Upper lobe of left lung (tissue), 6 donors: ENCODE data around the gene APOF. TPM values are rescaled to one million over a fixed set of nuclear protein-coding genes. Genes with fewer than 3 reads are reported as not detected.
"Not testable (repeated sequence)": the region's sequence is repeated elsewhere in the genome, so short reads cannot be mapped to it uniquely, and the experiment has no call there.

ENCODE experiments used
- ATAC-seq, 2 donors: fragments of 200-7000 bp; cut with Tn5 transposase; one replicate each; pipeline ENCODE4 v1.9.1; 2022; ENCODE audit warnings: mild to moderate bottlenecking in 2 of 2, moderate library complexity in 2 of 2; ENCODE audit not compliant: low FRiP score in 2 of 2
- DNase-seq, 2 donors: peaks; one replicate each; pipeline ENCODE4 v3.0.0-alpha.2; 2019 to 2020
- H3K27ac ChIP-seq, 4 donors: fragments of 200-600 bp; sonication (generic); one replicate each; pipeline ENCODE4 v1.5.1; 2016 to 2019
- H3K27me3 ChIP-seq, 4 donors: fragments of 200-600 bp; sonication (generic); one replicate each; pipeline ENCODE4 v1.5.1; 2017 to 2019
- H3K36me3 ChIP-seq, 4 donors: fragments of 200-600 bp; sonication (generic); one replicate each; pipeline ENCODE4 v1.5.1; 2016 to 2019
- H3K4me1 ChIP-seq, 4 donors: fragments of 200-600 bp; sonication (generic); one replicate each; pipeline ENCODE4 v1.5.1; 2018 to 2019
- H3K4me3 ChIP-seq, 4 donors: fragments of 200-600 bp; sonication (generic); one replicate each; pipeline ENCODE4 v1.5.1; 2017 to 2019; ENCODE audit warnings: mild to moderate bottlenecking in 2 of 4, moderate library complexity in 1 of 4
- H3K9me3 ChIP-seq, 4 donors: fragments of 200-600 bp; sonication (generic); one replicate each; pipeline ENCODE4 v1.5.1; 2018 to 2019
- EP300 ChIP-seq, 4 donors: sonication (generic); formaldehyde crosslinking; IDR thresholded peaks; one replicate each; pipeline ENCODE4 v1.5.1; 2017; ENCODE audit warnings: antibody characterized with exemption in 4 of 4, control low read depth in 2 of 4
- POLR2A ChIP-seq, 4 donors: fragments of 450-650 bp; IDR thresholded peaks; one replicate each; pipeline ENCODE4 v1.5.1; 2016 to 2017; ENCODE audit warnings: antibody characterized with exemption in 4 of 4, mild to moderate bottlenecking in 2 of 4
- POLR2AphosphoS5 ChIP-seq, 2 donors: sonication (generic); formaldehyde crosslinking; IDR thresholded peaks; one replicate each; pipeline ENCODE4 v1.5.1; 2017; ENCODE audit warnings: antibody characterized with exemption in 2 of 2
- WGBS, 2 donors: methylation state at CpG; one replicate each; pipeline ENCODE4 v1.1.5; 2017 to 2018; 5-methylcytosine and 5-hydroxymethylcytosine counted together
- total RNA-seq, 6 donors: library from RNA; depleted of rRNA in 4 of 6; stranded (reverse); fragments of >200 nt in 4 of 6; gene quantifications; one replicate each; pipeline versions ENCODE4 v1.1.0 to v1.2.1, GENCODE V29; 2016 to 2021
- TF ChIP-seq, protein P1 (sequence below), 6 experiments: fragments of 450-650 bp in 4 of 6; fragments of 200-600 bp in 2 of 6; sonication (generic) in 2 of 6; IDR thresholded peaks; one replicate each; pipeline ENCODE4 v1.5.1; 2016 to 2019; ENCODE audit warnings: antibody characterized with exemption in 6 of 6
- donor health status: DM: no; HTN: no; CAD: no; lungs with moderate emphysema.
- donor health status: DM: no; HTN: yes; CAD: no; lungs with severe emphysema.

Gene APOF
- total RNA-seq, 6 donors from 2014 or later: 0.20 TPM; not detected in 5

DNA sequence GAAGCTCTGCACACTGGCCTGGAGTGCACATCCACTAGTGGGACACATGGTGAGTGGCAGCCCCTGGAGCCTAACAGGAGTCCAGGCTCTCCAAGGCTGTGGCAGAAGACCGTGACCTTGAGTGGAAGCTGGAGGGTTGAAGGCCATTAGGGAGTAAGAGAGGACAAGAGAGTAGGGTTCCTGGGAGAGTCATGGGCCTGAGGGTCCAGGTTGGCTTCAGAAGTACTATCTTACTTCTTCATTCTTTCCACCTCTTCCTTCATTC lies 23.6 kb downstream of the APOF start:
- DNase-seq (no peak), ATAC-seq (no peak)
- Histone ChIP-seq H3K4me1 (peaks cover 10 to 15% (median 14%) of the 10 kb centered on the region in 4 donors), H3K36me3 (peaks cover 9 to 28% (median 20%) of the 10 kb centered on the region in 4 donors), H3K4me3 (no peak overlapping the region), H3K27ac (peak overlapping the region in 3 of 4 donors; percentile 32 to 61 (median 54)), H3K9me3 (no peaks in the 10 kb centered on the region), H3K27me3 (no peaks in the 10 kb centered on the region)
- 95 to 100% methylated on average over 1 of the region's 1 CpG for WGBS, 2 donors
- TF ChIP-seq POLR2A (IDR thresholded peaks at IDR 0.05): no peak

DNA sequence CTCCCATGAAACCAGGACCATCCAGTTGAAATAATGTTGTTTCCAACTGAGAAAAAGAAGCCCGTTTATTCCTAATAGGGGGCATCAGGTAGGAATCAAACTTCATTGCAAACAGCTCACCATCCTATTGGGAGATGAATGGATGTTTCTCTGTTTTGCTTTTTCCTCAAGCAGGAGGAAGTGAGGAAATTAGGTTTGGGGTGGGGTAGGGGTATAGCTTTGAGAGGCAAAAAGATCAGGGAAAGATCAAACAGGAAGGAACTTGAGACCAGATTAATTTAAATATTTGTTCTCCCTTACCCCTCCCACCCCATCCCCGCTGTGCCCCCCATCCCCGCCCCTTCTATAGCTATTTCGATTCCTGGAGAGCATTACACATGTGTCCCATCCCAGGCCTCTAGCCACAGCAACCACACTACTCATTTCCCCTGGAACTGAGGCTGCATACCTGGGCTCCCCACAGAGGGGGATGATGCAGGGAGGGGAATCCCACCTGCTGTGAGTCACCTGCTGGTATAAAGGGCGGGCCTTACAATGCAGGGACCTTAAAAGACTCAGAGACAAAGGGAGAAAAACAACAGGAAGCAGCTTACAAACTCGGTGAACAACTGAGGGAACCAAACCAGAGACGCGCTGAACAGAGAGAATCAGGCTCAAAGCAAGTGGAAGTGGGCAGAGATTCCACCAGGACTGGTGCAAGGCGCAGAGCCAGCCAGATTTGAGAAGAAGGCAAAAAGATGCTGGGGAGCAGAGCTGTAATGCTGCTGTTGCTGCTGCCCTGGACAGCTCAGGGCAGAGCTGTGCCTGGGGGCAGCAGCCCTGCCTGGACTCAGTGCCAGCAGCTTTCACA lies 24.1 kb downstream of the APOF start, which contains the start of gene IL23A:
Gene IL23A, plus strand, starts transcription at position 577 of the 850 bp plus-strand sequence. Its CDS starts 161 bp downstream, at position 738.
- H3K4me3 ChIP-seq: no peak within 1 kb of the TSS
- DNase-seq (peak in 1 of 2 donors; percentile 21), ATAC-seq (no peak)
- WGBS, 2 donors: 36 to 40% methylated on average over 9 of the region's 9 CpGs
- peaks cover 4 to 22% (median 15%) of the 10 kb centered on the region in 4 donors for H3K36me3 ChIP-seq
- no peaks in the 10 kb centered on the region for H3K27me3 ChIP-seq
- TF ChIP-seq POLR2AphosphoS5 (IDR thresholded peaks at IDR 0.05): no peak
- TF ChIP-seq, protein P1, sequence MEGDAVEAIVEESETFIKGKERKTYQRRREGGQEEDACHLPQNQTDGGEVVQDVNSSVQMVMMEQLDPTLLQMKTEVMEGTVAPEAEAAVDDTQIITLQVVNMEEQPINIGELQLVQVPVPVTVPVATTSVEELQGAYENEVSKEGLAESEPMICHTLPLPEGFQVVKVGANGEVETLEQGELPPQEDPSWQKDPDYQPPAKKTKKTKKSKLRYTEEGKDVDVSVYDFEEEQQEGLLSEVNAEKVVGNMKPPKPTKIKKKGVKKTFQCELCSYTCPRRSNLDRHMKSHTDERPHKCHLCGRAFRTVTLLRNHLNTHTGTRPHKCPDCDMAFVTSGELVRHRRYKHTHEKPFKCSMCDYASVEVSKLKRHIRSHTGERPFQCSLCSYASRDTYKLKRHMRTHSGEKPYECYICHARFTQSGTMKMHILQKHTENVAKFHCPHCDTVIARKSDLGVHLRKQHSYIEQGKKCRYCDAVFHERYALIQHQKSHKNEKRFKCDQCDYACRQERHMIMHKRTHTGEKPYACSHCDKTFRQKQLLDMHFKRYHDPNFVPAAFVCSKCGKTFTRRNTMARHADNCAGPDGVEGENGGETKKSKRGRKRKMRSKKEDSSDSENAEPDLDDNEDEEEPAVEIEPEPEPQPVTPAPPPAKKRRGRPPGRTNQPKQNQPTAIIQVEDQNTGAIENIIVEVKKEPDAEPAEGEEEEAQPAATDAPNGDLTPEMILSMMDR (IDR thresholded peaks at IDR 0.05): no peak
- no peak for TF ChIP-seq POLR2A (IDR thresholded peaks at IDR 0.05)
- TF ChIP-seq EP300 (IDR thresholded peaks at IDR 0.05): no peak
- H3K27ac ChIP-seq: peak within 1 kb of the TSS in 3 of 4 donors; percentile 32 to 61 (median 54)
- H3K4me1 ChIP-seq: peaks cover 10 to 16% (median 14%) of the 10 kb centered on the region in 4 donors
- no peaks in the 10 kb centered on the region for H3K9me3 ChIP-seq

DNA sequence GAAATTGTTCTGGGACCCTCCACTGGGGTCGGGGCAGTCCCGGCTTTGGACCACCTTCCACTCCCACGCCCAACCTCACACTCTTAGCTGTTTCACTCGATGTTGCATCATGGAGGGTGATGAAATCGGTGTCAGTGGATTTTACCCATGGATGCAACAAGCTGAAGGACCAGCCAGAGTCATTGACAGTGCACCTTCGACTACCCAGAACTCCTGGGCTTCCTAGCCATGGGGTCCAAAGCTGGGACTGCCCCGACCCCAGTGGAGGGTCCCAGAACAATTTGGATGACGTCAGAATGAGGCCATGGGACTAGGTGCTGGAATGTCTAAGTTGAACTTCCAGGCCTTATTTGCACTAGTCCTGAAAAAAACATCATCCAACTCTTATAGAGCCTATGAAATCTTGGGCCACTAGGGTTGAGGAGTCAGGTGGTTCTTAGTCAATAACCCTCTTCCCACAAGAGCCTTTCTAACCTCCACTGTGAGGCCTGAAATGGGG lies 24.9 kb downstream of the APOF start:
- no peaks in the 10 kb centered on the region for H3K27me3 ChIP-seq
- 67 to 77% methylated on average over 8 of the region's 8 CpGs for WGBS, 2 donors
- H3K36me3 ChIP-seq: peaks cover 0 to 15% (median 7%) of the 10 kb centered on the region in 4 donors
- H3K4me3 ChIP-seq: no peak overlapping the region
- TF ChIP-seq EP300 (IDR thresholded peaks at IDR 0.05) (no peak), POLR2A (IDR thresholded peaks at IDR 0.05) (no peak), POLR2AphosphoS5 (IDR thresholded peaks at IDR 0.05) (no peak)
- TF ChIP-seq, protein P1 (IDR thresholded peaks at IDR 0.05): no peak
- no peaks in the 10 kb centered on the region for H3K9me3 ChIP-seq
- H3K27ac ChIP-seq: peak overlapping the region in 1 of 4 donors; percentile 32
- ATAC-seq (no peak), DNase-seq (peak in 1 of 2 donors; percentile 40)
- H3K4me1 ChIP-seq: peaks cover 17 to 23% (median 18%) of the 10 kb centered on the region in 4 donors

DNA sequence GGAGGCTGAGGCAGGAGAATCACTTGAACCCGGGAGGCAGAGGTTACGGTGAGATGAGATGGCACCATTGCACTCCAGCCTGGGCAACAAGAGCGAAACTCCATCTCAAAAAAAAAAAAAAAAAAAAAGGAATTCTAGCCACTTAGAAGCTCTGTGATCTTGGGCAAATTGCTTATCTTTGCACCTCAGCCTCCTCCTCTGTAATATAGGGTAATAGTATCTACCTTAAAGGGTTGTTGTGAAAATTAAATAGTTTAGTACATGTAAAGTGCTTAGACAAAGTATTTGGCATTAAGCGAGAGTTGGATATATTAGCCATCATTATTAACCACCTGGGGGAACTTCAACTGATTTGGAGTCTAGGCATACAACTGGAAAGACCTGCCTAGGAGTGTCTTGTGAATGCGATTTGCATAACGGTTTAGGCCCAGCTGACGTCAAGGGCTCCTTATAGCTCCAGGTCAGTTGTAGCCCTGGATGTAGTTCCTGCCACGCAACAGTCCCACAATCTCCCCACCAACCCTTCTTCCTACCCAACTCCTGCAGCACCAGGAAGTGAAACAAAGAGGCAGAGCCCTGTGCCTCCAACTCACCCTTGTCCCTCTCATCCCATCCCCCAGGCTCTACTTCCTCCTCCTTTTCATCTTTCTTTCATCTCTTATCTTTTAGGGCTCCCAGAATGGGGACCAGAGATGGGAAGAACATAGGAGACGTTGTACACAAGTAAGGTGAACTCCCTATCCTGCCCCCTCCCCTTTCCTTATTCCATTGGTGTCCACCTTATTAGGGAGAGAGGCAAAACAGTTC lies 26.1 kb downstream of the APOF start:
- H3K27ac ChIP-seq: no peak overlapping the region
- WGBS, 2 donors: 80 to 82% methylated on average over 9 of the region's 9 CpGs
- ATAC-seq: peak in 1 of 2 donors; percentile 1
- peaks cover 0 to 3% (median 0%) of the 10 kb centered on the region in 4 donors for H3K36me3 ChIP-seq
- TF ChIP-seq POLR2A (IDR thresholded peaks at IDR 0.05): no peak
- no peak for TF ChIP-seq POLR2AphosphoS5 (IDR thresholded peaks at IDR 0.05)
- TF ChIP-seq EP300 (IDR thresholded peaks at IDR 0.05): no peak
- TF ChIP-seq, protein P1 (IDR thresholded peaks at IDR 0.05): no peak
- no peaks in the 10 kb centered on the region for H3K27me3 ChIP-seq
- no peaks in the 10 kb centered on the region for H3K9me3 ChIP-seq
- H3K4me3 ChIP-seq: no peak overlapping the region
- DNase-seq: peak in 1 of 2 donors; percentile 54
- H3K4me1 ChIP-seq: peaks cover 19 to 25% (median 20%) of the 10 kb centered on the region in 4 donors

DNA sequence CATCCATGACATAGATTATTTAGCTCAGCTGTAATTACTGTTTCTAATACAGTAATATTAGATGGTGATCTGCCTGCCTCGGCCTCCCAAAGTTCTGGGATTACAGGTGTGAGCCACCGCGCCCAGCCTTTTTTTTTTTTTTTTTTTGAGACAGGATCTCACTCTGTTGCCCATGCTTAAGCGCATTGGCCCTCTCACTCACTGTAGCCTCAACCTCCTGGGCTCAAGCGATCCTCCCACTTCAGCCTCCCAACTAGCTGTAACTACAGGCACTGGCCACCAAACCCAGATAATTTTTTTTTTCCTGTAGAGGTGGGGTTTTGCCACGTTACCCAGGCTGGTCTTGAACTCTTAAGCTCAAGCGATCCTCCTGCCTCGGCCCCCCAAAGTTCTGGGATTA lies 27.1 kb downstream of the APOF start:
- H3K27me3 ChIP-seq, H3K36me3 ChIP-seq, H3K9me3 ChIP-seq, DNase-seq, H3K27ac ChIP-seq, ATAC-seq, H3K4me3 ChIP-seq: not testable (repeated sequence)
- 96 to 97% methylated on average over 8 of the region's 8 CpGs for WGBS, 2 donors
- H3K4me1 ChIP-seq: peaks cover 19 to 25% (median 20%) of the 10 kb centered on the region in 4 donors
